Measurements from ENCODE around the gene ZNF74.
"Not testable (repeated sequence)": the region's sequence is repeated elsewhere in the genome, so short reads cannot be mapped to it uniquely, and the experiment has no call there.

The ZNF74 gene

DNA sequence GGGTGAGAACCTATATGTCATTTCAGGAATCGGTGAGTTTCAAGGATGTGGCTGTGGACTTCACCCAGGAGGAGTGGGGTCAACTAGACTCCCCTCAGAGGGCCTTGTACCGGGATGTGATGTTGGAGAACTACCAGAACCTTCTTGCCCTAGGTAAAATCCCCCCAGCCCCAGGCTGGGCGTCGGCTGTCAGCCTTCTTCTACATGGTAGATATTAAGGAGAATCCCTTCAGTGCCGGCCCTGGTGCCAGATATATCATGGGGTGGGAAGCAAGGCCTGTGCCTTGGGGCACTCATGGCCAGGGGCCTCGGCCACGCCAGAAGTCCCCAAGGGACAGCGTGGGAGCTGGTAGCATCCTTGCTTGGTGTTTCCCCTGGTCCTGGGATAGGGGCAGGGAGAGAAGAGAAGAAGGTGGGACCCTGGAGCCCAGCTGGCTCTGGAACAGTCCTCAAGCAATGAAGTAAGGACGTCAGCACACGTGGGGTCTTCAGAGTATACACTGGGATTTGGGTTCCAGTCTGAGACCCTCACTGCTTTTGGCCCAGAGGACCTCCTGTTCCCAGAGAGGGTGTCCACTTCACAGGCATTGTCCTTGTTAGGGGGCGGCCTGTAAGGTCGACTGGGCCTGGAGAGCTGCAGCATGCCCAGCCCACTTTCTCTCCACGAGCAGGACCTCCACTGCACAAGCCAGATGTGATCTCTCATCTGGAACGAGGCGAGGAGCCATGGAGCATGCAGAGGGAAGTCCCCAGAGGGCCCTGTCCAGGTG, 6.8 kb downstream of the ZNF74 start:
- no peak for DNase-seq (ENCODE audit: low read depth)

DNA sequence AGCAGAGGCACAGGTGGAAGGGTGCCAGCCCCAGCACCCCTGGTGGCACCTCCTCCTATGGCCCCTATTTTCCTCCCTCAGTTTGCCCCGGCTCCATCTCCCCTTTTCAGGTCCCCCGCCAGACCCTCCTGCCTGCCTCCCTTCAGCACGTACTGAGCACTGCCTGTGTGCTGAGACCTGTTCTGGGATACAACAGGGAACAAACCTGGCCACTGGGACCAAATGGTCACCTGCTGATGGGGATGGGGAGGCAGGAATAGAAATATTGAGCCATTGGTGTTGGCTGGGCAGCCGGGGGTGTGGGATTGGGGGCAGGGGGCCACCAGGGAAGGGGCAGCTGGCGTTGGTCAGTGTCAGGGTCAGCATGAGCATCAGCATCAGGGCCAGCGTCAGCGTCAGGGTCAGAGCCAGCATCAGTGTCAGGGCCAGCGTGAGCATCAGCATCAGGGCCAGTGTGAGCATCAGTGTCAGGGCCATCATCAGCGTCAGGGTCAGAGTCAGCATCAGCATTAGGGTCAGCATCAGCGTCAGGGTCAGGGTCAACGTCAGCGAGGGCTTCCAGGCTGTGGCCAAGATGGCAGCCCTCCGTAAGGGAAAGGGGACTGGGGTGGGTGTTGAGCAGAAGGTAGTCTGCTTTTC, 7.5 kb downstream of the ZNF74 start:
- no peak for DNase-seq (ENCODE audit: low read depth)

DNA sequence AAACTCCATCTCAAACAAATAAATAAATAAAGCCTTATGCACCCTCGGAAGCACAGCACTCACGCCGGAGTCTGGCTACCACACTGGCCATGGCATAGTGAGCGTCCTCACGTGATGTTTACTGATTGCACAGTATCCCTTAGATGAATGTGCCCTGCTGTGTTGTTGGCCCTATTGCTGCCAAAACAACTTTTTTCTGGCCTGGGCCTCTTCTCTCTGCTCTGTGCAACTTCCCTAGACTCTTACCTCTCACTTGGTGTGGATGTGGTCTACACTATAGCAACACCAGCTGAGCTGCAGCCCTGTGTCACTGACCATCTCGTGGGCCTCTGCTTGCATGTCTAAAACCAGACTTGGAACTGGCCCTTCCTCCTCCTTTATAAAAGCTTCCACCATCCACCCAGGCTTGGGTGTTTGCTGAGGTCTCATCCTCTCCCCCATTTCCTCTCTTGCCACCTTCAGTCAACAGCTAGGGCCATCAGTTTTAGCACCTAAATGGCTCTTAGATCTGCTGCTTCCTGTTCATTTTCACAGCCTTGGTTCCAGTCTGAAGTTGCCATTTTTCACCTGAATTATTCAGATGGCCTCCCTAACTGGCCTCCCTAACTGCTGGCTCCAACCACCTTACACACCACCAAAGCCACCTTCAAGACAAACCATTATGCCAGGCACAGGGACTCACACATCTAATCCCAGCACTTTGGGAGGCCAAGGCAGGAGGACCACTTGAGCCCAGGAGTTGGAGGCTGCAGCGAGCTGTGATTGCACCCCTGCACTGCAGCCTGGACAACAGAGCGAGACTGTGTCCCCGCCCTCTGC, 9.2 kb downstream of the ZNF74 start:
- DNase-seq (ENCODE audit: low read depth), result no peak

DNA sequence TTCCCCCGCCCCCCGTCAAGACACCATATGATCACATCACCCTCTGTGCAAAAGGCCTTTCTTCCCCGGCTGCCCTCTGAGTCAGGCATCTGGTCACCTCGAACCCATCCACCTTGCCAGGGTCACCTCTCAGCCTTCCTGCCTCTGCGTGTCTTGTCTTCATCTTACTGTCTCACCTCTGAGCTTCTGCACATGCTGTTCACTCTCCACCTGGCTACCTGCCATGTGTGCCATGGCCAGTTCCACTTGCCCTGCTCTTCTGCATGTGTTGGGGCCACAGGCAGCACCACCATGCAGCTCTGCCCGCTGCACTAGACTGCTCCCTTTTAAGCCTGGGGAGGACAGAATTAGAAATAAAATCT, 9.8 kb downstream of the ZNF74 start:
- no peak for DNase-seq (ENCODE audit: low read depth)

DNA sequence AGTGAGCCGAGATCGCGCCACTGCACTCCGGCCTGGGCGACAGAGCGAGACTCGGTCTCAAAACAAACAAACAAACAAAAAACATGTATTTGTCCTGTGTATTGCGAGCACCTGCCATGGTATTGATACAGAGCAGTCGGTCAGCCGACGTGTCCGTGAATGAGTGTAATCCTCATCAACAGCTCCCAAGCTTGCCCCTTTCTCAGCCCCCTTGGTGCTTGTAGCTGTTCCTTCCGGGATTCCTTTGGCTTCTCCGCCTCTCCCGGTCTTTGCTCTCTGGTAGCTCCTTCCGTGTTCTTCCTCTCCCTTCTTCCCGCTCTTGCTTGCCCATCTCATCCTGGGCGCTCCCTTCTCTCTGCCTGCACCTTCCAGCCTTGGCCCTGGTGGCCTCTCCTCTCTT, 10.9 kb downstream of the ZNF74 start:
- no peak for DNase-seq (ENCODE audit: low read depth)

DNA sequence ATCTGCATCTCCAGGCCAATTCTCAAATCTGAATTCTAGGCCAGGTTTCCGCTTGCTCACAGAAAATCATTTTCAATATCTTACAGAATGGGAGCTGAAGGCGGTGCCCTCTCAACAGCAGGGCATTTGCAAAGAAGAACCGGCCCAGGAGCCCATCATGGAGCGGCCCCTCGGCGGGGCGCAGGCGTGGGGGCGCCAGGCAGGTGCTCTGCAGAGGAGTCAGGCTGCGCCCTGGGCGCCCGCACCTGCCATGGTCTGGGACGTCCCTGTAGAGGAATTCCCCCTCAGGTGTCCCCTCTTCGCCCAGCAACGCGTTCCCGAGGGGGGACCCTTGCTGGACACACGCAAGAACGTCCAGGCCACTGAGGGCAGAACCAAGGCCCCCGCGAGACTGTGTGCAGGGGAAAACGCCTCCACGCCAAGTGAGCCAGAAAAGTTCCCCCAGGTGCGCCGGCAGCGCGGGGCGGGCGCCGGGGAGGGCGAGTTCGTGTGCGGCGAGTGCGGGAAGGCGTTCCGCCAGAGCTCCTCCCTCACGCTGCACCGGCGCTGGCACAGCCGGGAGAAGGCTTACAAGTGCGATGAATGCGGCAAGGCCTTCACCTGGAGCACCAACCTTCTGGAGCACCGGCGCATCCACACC, 11.5 kb downstream of the ZNF74 start:
- no peak for DNase-seq (ENCODE audit: low read depth)

DNA sequence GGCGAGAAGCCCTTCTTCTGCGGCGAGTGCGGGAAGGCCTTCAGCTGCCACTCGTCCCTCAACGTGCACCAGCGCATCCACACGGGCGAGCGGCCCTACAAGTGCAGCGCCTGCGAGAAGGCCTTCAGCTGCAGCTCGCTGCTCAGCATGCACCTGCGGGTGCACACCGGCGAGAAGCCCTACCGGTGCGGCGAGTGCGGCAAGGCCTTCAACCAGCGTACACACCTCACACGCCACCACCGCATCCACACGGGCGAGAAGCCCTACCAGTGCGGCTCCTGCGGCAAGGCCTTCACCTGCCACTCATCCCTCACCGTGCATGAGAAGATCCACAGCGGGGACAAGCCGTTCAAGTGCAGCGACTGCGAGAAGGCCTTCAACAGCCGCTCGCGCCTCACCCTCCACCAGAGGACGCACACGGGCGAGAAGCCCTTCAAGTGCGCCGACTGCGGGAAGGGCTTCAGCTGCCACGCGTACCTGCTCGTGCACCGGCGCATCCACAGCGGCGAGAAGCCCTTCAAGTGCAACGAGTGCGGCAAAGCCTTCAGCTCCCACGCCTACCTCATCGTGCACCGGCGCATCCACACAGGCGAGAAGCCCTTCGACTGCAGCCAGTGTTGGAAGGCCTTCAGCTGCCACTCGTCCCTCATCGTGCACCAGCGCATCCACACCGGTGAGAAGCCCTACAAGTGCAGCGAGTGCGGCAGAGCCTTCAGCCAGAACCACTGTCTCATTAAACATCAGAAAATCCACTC, 12.2 kb downstream of the ZNF74 start:
- no peak for DNase-seq (ENCODE audit: low read depth)

DNA sequence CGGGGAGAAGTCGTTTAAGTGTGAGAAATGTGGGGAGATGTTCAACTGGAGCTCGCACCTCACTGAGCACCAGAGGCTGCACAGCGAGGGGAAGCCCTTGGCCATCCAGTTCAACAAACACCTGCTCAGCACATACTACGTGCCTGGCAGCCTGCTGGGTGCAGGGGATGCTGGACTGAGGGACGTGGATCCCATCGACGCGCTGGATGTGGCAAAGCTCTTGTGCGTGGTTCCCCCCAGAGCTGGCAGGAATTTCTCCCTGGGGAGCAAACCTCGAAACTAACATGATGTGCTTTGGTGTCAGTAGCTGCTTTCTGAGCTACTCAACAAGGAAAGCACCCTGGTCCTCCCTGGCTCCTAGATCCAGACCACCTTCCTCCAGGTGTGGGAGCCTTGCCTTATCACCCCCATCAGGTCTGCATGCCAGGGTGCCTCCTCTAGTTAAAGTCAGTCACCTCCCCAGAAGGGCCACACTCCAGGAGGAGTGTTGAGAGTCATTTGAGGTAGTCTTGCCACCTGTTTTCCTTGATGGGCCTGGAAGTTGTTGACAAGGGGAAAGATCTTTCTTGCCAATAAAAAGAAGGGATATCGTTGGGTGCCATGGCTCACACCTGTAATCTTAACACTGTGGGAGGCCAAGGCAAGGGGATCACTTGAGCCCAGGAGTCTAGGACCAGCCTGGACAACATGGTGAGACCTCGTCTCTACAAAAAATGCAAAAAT, 12.9 kb downstream of the ZNF74 start:
- DNase-seq (ENCODE audit: low read depth), result no peak

DNA sequence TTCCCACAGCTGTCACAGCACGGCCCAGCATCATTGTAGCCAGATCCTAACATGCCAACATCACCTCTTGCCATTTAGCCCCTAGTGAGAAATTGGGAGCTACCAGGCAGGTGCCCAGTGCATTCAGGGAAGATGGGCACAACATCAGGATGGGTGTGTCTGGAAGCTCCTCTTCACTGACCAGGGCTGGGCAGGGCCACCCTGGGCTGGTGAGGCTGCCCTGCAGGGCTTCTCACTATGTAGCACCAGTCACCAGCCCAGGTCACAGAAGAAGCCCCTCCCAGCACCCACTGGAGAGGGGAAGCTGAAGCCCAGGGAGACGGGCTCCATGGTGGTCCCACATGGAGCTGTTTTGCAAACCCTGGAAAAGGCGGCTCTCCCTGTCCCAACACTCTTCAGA, 13.9 kb downstream of the ZNF74 start:
- no peak for DNase-seq (ENCODE audit: low read depth)

DNA sequence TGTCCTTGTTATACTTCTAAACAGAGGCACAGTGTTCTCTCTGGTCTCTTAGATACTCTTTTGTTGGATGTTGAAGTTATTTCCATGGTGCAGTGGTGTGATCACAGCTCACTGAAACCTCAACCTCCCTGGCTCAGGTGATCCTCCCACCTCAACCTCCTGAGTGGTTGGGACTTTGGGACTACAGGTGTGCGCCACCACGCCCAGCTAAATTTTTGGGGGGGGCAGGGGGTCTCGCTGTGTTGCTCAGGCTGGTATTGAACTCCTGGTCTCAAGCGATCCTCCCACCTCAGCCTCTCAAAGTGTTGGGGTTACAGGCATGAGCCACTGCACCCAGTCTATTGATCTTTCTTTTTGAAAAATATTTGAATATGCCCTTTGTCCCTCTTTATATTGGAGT, 14.9 kb downstream of the ZNF74 start:
- DNase-seq (ENCODE audit: low read depth), result no peak

DNA sequence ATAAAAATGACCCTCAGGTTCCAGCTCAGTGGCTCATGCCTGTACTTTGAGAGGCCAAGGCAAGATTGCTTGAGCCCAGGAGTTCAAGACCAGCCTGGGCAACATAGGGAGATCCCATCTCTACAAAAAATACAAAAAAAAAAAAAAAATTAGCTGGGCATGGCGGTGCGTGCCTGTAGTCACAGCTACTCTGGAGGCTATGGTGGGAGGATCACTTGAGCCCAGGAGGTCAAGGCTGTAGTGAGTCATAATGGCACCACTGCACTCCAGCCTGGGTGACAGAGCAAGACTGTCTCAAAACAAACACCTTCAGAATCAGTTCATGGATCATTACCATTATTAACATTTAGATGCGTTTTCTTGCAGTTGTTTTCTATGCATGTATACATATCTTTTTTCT, 15.4 kb downstream of the ZNF74 start:
- not testable (repeated sequence) for DNase-seq (ENCODE audit: low read depth)

DNA sequence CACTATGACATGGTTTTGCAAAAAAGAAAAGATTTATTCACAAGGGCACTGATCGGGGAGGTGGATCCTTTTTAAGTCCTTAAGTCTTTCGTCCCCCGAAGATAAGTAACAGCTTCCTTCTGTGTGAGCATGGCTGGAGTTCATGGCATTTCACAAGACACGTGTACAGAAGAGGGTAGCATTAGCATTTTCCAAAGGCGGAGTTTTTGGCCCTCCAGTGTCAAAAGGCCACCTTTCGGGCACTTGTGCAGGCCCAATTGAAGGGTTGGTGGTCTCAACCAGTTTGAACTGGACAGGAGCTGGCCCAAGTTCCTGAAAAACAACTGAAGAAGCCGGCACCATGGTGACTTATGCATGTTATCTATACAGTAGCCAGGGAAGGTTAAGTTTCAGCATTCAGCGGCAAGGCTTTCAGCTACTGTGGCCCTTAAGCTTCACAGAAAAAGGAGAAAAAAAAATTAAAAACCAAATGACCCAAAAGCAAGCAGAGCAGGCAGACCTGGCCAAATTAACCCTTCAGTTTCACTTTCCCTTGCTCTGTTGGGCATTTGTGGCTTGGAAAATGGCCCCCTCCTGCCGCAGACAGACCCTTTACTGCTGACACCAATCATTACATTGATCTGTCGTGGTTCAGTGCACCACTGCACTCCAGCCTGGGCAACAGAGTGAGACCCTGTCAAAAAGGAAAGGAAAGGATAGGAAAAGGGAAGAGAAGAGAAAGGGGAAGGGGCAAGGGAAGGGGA, 18.7 kb downstream of the ZNF74 start:
- no peak for DNase-seq (ENCODE audit: low read depth)

DNA sequence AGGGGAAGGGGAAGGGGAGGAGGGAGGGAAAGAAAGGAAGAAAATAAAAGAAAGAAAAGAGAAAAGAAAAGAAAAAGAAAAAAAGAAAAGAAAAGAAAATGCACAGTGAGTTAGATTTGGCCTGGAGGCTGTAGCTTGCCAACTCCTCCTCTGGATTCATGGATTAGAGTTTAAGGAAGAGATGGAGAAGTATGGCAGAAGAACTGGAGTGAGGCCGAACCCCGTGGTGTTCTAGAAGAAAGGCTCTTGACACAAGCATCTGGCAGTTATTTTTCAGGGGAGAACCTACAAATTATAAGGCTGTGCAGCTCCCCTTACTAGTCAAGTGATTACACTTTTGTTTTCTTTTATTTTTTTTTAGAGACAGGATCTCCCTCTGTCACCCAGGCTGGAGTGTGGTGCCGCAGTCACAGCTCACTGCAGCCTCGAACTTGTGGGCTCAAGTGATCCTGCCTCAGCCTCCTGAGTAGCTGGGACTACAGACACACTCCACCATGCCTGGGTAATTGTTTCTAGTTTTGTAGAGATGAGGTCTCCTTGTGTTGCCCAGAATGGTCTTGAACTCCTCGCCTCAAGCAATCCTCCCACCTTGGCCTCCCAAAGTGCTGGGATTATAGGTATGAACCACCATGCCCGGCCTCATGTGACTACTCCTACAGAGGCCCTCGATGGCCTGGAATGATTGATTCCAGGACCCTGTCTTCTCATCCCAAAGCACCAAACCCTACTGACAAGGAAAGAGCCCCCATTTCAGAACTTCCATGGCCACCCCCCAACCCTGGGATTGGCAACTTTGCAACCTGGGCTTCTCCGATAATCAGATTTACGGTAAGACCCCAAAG, 19.5 kb downstream of the ZNF74 start:
- DNase-seq (ENCODE audit: low read depth), result no peak

DNA sequence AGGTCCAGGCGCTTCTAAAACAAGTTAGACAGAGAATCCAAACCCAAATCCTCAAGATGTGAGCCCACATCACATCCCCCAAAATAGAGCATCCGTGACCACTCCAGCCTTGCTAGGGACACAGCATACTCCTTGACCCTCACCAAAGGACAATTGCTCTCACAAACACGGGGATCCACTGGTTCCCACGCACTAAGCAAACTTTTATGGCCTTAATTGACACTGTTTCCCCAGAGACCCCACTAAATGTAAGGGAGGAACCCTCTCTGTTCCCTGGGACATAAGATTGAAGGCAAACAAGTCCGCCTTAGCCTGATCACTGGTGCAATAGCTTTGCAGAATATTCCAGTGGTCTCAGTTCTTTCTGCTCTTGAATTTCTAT, 20.1 kb downstream of the ZNF74 start:
- no peak for DNase-seq (ENCODE audit: low read depth)

DNA sequence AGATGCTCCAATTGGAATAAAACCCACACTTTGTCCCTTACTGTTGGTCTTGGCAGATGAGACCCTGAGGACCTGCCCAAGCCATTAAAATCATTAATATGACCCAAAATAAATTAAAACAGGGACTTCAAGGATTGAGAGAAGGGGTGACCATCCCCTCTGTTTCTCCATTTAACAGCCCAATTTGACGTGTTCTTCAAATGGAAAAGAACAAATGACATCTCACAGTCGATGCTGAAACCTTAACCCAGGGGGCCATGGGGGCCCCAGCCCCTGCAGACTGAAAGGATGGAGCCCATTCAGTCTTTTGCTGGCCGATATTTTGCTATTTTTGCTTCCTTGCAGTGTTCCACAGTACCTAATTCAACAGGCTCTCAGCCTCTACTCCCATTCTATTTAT, 20.5 kb downstream of the ZNF74 start:
- no peak for DNase-seq (ENCODE audit: low read depth)

DNA sequence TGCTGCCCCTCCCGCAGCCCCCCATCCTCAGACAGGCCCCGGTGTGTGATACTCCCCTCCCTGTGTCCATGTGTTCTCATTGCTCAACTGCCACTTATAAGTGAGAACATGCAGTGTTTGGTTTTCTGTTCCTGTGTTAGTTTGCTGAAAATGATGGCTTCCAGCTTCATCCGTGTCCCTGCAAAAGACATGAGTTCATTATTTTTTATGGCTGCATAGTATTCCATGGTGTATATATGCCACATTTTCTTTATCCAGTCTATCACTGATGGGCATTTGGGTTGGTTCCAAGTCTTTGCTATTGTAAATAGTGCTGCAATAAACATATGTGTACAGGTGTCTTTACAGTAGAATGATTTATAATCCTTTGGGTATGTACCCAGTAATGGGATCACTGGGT, 21.3 kb downstream of the ZNF74 start:
- not testable (repeated sequence) for DNase-seq (ENCODE audit: low read depth)

DNA sequence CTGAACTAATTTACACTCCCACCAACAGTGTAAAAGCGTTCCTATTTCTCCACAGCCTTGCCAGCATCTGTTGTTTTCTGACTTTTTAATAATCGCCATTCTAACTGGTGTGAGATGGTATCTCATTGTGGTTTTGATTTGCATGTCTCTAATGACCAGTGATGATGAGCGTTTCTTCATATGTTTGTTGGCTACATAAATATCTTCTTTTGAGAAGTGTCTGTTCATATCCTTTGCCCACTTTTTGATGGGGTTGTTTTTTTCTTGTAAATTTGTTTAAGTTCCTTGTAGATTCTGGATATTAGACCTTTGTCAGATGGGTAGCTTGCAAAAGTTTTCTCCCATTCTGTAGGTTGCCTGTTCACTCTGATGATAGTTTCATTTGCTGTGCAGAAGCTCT, 21.7 kb downstream of the ZNF74 start:
- not testable (repeated sequence) for DNase-seq (ENCODE audit: low read depth)

DNA sequence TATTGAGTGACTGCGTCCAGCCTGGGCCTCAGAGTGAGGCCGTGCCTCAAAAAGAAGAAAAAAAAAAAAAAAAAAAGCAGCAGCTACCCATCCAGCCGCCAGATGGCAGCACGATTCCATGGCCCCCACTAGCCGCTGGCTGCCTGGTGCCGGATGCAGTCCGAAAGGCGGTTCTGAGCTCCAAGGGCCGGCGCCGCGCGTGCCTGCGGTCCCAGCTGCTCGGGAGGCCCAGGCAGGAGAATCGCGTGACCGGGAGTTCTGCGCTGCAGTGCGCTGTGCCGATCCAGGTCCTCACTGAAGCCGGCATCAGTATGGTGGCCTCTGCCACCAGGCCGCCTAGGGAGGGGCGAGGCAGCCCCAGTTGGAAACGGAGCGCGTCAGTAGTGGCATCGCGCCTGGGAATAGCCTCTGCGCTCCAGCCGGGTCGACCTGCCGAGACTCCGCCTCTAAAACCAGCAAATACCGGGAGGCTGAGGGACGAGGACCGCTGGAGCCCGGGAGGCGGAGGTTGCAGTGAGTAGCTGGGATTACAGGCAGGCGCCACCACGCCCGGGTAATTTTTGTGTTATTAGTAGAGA, 24.3 kb downstream of the ZNF74 start:
- DNase-seq (ENCODE audit: low read depth), result peak; percentile 63

DNA sequence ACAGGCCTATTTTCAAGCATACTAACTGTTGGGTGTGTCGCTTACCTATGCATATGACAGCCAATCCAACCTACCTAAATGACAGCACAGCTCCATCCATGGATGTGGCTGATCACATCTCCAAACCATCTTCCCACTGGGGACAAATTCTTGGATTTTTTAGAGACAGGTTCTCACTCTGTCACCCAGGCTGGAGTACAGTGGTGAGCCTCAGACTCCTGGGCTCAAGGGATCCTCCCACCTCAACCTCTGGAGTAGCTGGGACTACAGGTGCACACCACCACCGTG, 25.7 kb downstream of the ZNF74 start:
- DNase-seq (ENCODE audit: low read depth), result no peak

Measured in activated T-helper 9 cell treated with anti-CD3 and anti-CD28 coated beads, Interleukin-2, amount 50 U/mL, for 16 hours (primary cell).